Adipocyte (in vitro differentiated cells): ENCODE data around the gene ZNF883.

ENCODE experiments used
- DNase-seq: peaks from one replicate; pipeline ENCODE4 v3.0.0-alpha.2; 2015; ENCODE audit warnings: low read depth
- H3K27me3 ChIP-seq: replicated peaks from 2 replicates; pipeline ENCODE4 v1.7.0; 2013; ENCODE audit warnings: mild to moderate bottlenecking, low read length, moderate library complexity; ENCODE audit not compliant: control insufficient read depth, insufficient read depth
- H3K36me3 ChIP-seq: 2 replicates; pipeline ENCODE4 v1.7.0; 2013; ENCODE audit warnings: low read length, mild to moderate bottlenecking, moderate library complexity; ENCODE audit not compliant: control insufficient read depth, insufficient read depth, severe bottlenecking
- H3K4me1 ChIP-seq: 2 replicates; pipeline ENCODE4 v1.7.0; 2013; ENCODE audit warnings: mild to moderate bottlenecking, low read length, moderate library complexity; ENCODE audit not compliant: control insufficient read depth, insufficient read depth
- H3K4me3 ChIP-seq: 2 replicates; pipeline ENCODE4 v1.7.0; 2013; ENCODE audit warnings: mild to moderate bottlenecking, low read length, moderate library complexity
- H3K9ac ChIP-seq: 2 replicates; pipeline ENCODE4 v1.7.0; 2013; ENCODE audit warnings: mild to moderate bottlenecking, low read length, moderate library complexity
- H3K9me3 ChIP-seq: 2 replicates; pipeline ENCODE4 v1.7.0; 2013; ENCODE audit warnings: mild to moderate bottlenecking, low read length, moderate library complexity; ENCODE audit not compliant: control insufficient read depth

The ZNF883 gene

GRCh38 chr9:112997236-112997941 lies 14.6 kb downstream of the ZNF883 start:
- H3K4me3 ChIP-seq = peak overlapping the region; percentile 56
- no peak overlapping the region for H3K9ac ChIP-seq
- no peak for DNase-seq
- H3K36me3 ChIP-seq = no peaks in the 10 kb centered on the region
- H3K27me3 ChIP-seq = no peaks in the 10 kb centered on the region
- H3K4me1 ChIP-seq = no peaks in the 10 kb centered on the region
- H3K9me3 ChIP-seq = peaks cover 95% of the 10 kb centered on the region

GRCh38 chr9:112971415-112971814 lies 40.6 kb downstream of the ZNF883 start:
- Histone ChIP-seq H3K36me3 (no peaks in the 10 kb centered on the region), H3K4me1 (no peaks in the 10 kb centered on the region), H3K9ac (no peak overlapping the region), H3K4me3 (no peak overlapping the region), H3K27me3 (no peaks in the 10 kb centered on the region), H3K9me3 (no peaks in the 10 kb centered on the region)
- DNase-seq = no peak

GRCh38 chr9:112970939-112971338 lies 41.1 kb downstream of the ZNF883 start:
- peak; percentile 39 for DNase-seq
- Histone ChIP-seq H3K36me3 (no peaks in the 10 kb centered on the region), H3K9me3 (no peaks in the 10 kb centered on the region), H3K27me3 (no peaks in the 10 kb centered on the region), H3K9ac (no peak overlapping the region), H3K4me1 (no peaks in the 10 kb centered on the region), H3K4me3 (no peak overlapping the region)

GRCh38 chr9:112969730-112970129 lies 42.3 kb downstream of the ZNF883 start:
- no peak overlapping the region for H3K9ac ChIP-seq
- H3K4me1 ChIP-seq = no peaks in the 10 kb centered on the region
- no peaks in the 10 kb centered on the region for H3K36me3 ChIP-seq
- no peaks in the 10 kb centered on the region for H3K27me3 ChIP-seq
- no peak for DNase-seq
- H3K4me3 ChIP-seq = no peak overlapping the region
- no peaks in the 10 kb centered on the region for H3K9me3 ChIP-seq

- no peaks in the 10 kb centered on the region for H3K4me1 ChIP-seq
- no peak overlapping the region for H3K4me3 ChIP-seq
- DNase-seq = no peak
- H3K27me3 ChIP-seq = no peaks in the 10 kb centered on the region
- H3K9ac ChIP-seq = no peak overlapping the region
- H3K36me3 ChIP-seq = no peaks in the 10 kb centered on the region
- H3K9me3 ChIP-seq = peaks cover 16% of the 10 kb centered on the region
Observed at GRCh38 chr9:112955550-112955949, 56.4 kb downstream of the ZNF883 start.

- Histone ChIP-seq H3K9ac (no peak overlapping the region), H3K4me3 (no peak overlapping the region), H3K36me3 (no peaks in the 10 kb centered on the region), H3K9me3 (peaks cover 13% of the 10 kb centered on the region), H3K4me1 (no peaks in the 10 kb centered on the region), H3K27me3 (no peaks in the 10 kb centered on the region)
- no peak for DNase-seq
Observed at GRCh38 chr9:112945620-112946208, 66.3 kb downstream of the ZNF883 start.

- DNase-seq = no peak
- no peaks in the 10 kb centered on the region for H3K4me1 ChIP-seq
- no peaks in the 10 kb centered on the region for H3K36me3 ChIP-seq
- H3K9me3 ChIP-seq = no peaks in the 10 kb centered on the region
- H3K9ac ChIP-seq = no peak overlapping the region
- H3K27me3 ChIP-seq = peaks cover 15% of the 10 kb centered on the region
- H3K4me3 ChIP-seq = no peak overlapping the region
Observed at GRCh38 chr9:112939418-112939817, 72.6 kb downstream of the ZNF883 start.

- Histone ChIP-seq H3K36me3 (no peaks in the 10 kb centered on the region), H3K27me3 (peaks cover 14% of the 10 kb centered on the region), H3K9me3 (no peaks in the 10 kb centered on the region), H3K4me3 (no peak overlapping the region), H3K9ac (no peak overlapping the region), H3K4me1 (no peaks in the 10 kb centered on the region)
- DNase-seq = no peak
Observed at GRCh38 chr9:112933696-112934095, 78.3 kb downstream of the ZNF883 start.

- no peak overlapping the region for H3K4me3 ChIP-seq
- peaks cover 3% of the 10 kb centered on the region for H3K27me3 ChIP-seq
- H3K4me1 ChIP-seq = peaks cover 3% of the 10 kb centered on the region
- no peaks in the 10 kb centered on the region for H3K9me3 ChIP-seq
- DNase-seq = peak; percentile 26
- no peaks in the 10 kb centered on the region for H3K36me3 ChIP-seq
- no peak overlapping the region for H3K9ac ChIP-seq
Observed at GRCh38 chr9:112925058-112925641, 86.8 kb downstream of the ZNF883 start.

GRCh38 chr9:112921549-112921948 lies 90.4 kb downstream of the ZNF883 start:
- peak; percentile 76 for DNase-seq
- no peaks in the 10 kb centered on the region for H3K27me3 ChIP-seq

GRCh38 chr9:112917987-112918362 lies 94.0 kb downstream of the ZNF883 start:
- no peak overlapping the region for H3K4me3 ChIP-seq
- H3K4me1 ChIP-seq = peaks cover 3% of the 10 kb centered on the region
- no peaks in the 10 kb centered on the region for H3K27me3 ChIP-seq
- no peak for DNase-seq
- H3K9me3 ChIP-seq = no peaks in the 10 kb centered on the region
- no peak overlapping the region for H3K9ac ChIP-seq
- H3K36me3 ChIP-seq = no peaks in the 10 kb centered on the region

More at GRCh38 chr9:112921549-112921948, 90.4 kb downstream of the ZNF883 start:
- no peaks in the 10 kb centered on the region for H3K36me3 ChIP-seq
- no peak overlapping the region for H3K9ac ChIP-seq
- no peaks in the 10 kb centered on the region for H3K9me3 ChIP-seq
- peaks cover 3% of the 10 kb centered on the region for H3K4me1 ChIP-seq
- H3K4me3 ChIP-seq = no peak overlapping the region
